SK-N-SH treated with all-trans-retinoic acid at 6 μM for 48 hours (cell line): ENCODE measurements around the gene PEPD.

Experiments used
- CREB5 ChIP-seq: fragments of 250-450 bp; sonication (Bioruptor Pico); IDR thresholded peaks from 2 replicates; pipeline ENCODE4 v1.5.1; 2020; ENCODE audit warnings: low read depth, mild to moderate bottlenecking, moderate library complexity
- PATZ1 ChIP-seq: fragments of 250-450 bp; sonication (Bioruptor Pico); IDR thresholded peaks from 2 replicates; pipeline ENCODE4 v1.8.0; 2020; ENCODE audit warnings: mild to moderate bottlenecking, moderate library complexity, borderline replicate concordance
- POU6F1 ChIP-seq: fragments of 250-450 bp; sonication (Bioruptor Pico); IDR thresholded peaks from 2 replicates; pipeline ENCODE4 v1.8.0; 2021; ENCODE audit warnings: low read depth, mild to moderate bottlenecking, moderate library complexity, borderline replicate concordance

GRCh38 chr19:33422369-33423180, 99.0 kb downstream of the PEPD start:
- TF ChIP-seq PATZ1 (CRISPR knock-in tag) (no peak), POU6F1 (no peak), CREB5 (CRISPR knock-in tag) (no peak)
